ENCODE results near the gene NAT16. TPM values are rescaled to one million over a fixed set of nuclear protein-coding genes. Genes with fewer than 3 reads are reported as not detected.
A peak's percentile ranks its signal among the peaks of the same experiment; 100 is the strongest.
"Not testable (repeated sequence)": the region's sequence is repeated elsewhere in the genome, so short reads cannot be mapped to it uniquely, and the experiment has no call there.

Gene NAT16
- total RNA-seq, 1 donor from 2014 or later, result not detected

- ATAC-seq, result not testable (repeated sequence)
Observed at GRCh38 chr7:101203740-101204738, 23.9 kb upstream of the NAT16 start.

GRCh38 chr7:101202603-101202918 is 22.5 kb upstream of the NAT16 start:
- DNase-seq (ENCODE audit: low spot score), result no peak
- ATAC-seq, result no peak
- intact Hi-C loops (cut with DNase I), result no loop called here

More at GRCh38 chr7:101203740-101204738, 23.9 kb upstream of the NAT16 start:
- DNase-seq (ENCODE audit: low spot score); intact Hi-C loops (cut with DNase I): not testable (repeated sequence)

- peak; percentile 33 for ATAC-seq
- intact Hi-C loops (cut with DNase I), result no loop called here
- DNase-seq (ENCODE audit: low spot score), result no peak
Observed at GRCh38 chr7:101201695-101202602, 21.9 kb upstream of the NAT16 start.

GRCh38 chr7:101200862-101201599 is 20.9 kb upstream of the NAT16 start, which contains the start of gene MOGAT3:
Gene MOGAT3, minus strand, starts transcription at chr7:101201036. Its CDS starts 182 bp downstream, at chr7:101200854.
- DNase-seq (ENCODE audit: low spot score) (no peak), ATAC-seq (no peak)
- intact Hi-C loops (cut with DNase I), result no loop called here

GRCh38 chr7:101200504-101200861 is 20.4 kb upstream of the NAT16 start:
- no peak for ATAC-seq
- intact Hi-C loops (cut with DNase I), result no loop called here

GRCh38 chr7:101199522-101199921 is 19.4 kb upstream of the NAT16 start:
- DNase-seq (ENCODE audit: low spot score); ATAC-seq; intact Hi-C loops (cut with DNase I): not testable (repeated sequence)

More at GRCh38 chr7:101200504-101200861, 20.4 kb upstream of the NAT16 start:
- no peak for DNase-seq (ENCODE audit: low spot score)

GRCh38 chr7:101198476-101198875 is 18.4 kb upstream of the NAT16 start:
- ATAC-seq (no peak), DNase-seq (ENCODE audit: low spot score) (no peak)
- intact Hi-C loops (cut with DNase I), result no loop called here

GRCh38 chr7:101197991-101198390 is 17.9 kb upstream of the NAT16 start:
- ATAC-seq, result no peak
- intact Hi-C loops (cut with DNase I), result no loop called here
- no peak for DNase-seq (ENCODE audit: low spot score)

- ATAC-seq, result no peak
- intact Hi-C loops (cut with DNase I), result no loop called here
- DNase-seq (ENCODE audit: low spot score), result no peak
Observed at GRCh38 chr7:101195884-101196283, 15.8 kb upstream of the NAT16 start.

- intact Hi-C loops (cut with DNase I), result no loop called here
- no peak for ATAC-seq
Observed at GRCh38 chr7:101189109-101189508, 9.0 kb upstream of the NAT16 start.

GRCh38 chr7:101186844-101187428 is 6.8 kb upstream of the NAT16 start:
- ATAC-seq, result no peak
- DNase-seq (ENCODE audit: low spot score), result no peak

More at GRCh38 chr7:101189109-101189508, 9.0 kb upstream of the NAT16 start:
- DNase-seq (ENCODE audit: low spot score), result no peak

GRCh38 chr7:101186194-101186593 is 6.1 kb upstream of the NAT16 start:
- ATAC-seq (no peak), DNase-seq (ENCODE audit: low spot score) (no peak)
- intact Hi-C loops (cut with DNase I), result no loop called here

More at GRCh38 chr7:101186844-101187428, 6.8 kb upstream of the NAT16 start:
- intact Hi-C loops (cut with DNase I), result no loop called here

- DNase-seq (ENCODE audit: low spot score) (no peak), ATAC-seq (no peak)
- intact Hi-C loops (cut with DNase I), result no loop called here
Observed at GRCh38 chr7:101185258-101185839, 5.3 kb upstream of the NAT16 start.

- no peak for ATAC-seq
- no peak for DNase-seq (ENCODE audit: low spot score)
- intact Hi-C loops (cut with DNase I), result no loop called here
Observed at GRCh38 chr7:101179713-101180112, 380 bp downstream of the NAT16 start.

GRCh38 chr7:101179117-101179516 is 976 bp downstream of the NAT16 start:
- intact Hi-C loops (cut with DNase I), result no loop called here
- ATAC-seq (no peak), DNase-seq (ENCODE audit: low spot score) (no peak)

GRCh38 chr7:101177644-101178043 is 2.4 kb downstream of the NAT16 start:
- intact Hi-C loops (cut with DNase I), result no loop called here
- ATAC-seq (no peak), DNase-seq (ENCODE audit: low spot score) (no peak)

- DNase-seq (ENCODE audit: low spot score), result no peak
Observed at GRCh38 chr7:101175664-101176063, 4.4 kb downstream of the NAT16 start.

GRCh38 chr7:101174322-101174854 is 5.7 kb downstream of the NAT16 start:
- no peak for DNase-seq (ENCODE audit: low spot score)
- intact Hi-C loops (cut with DNase I), result no loop called here
- ATAC-seq, result no peak

More at GRCh38 chr7:101175664-101176063, 4.4 kb downstream of the NAT16 start:
- intact Hi-C loops (cut with DNase I), result no loop called here
- no peak for ATAC-seq
